Panc1 (cell line): ENCODE results near the gene REXO4.

Experiments used
- POLR2AphosphoS5 ChIP-seq: IDR thresholded peaks from 2 replicates; pipeline ENCODE4 v1.6.1; 2012; ENCODE audit warnings: mild to moderate bottlenecking, low read depth, low read length, moderate library complexity
- TF ChIP-seq, protein P1 (sequence below): fragments of 450-650 bp; IDR thresholded peaks from 2 replicates; pipeline ENCODE4 v1.5.1; 2017; ENCODE audit warnings: mild to moderate bottlenecking
- TF ChIP-seq, protein P2 (sequence below), 2 experiments: IDR thresholded peaks; 2 replicates each; pipeline ENCODE4 v1.6.1; 2011 to 2012; ENCODE audit warnings: low read depth in 2 of 2, control low read depth in 1 of 2, low read length in 1 of 2, mild to moderate bottlenecking in 1 of 2, moderate library complexity in 1 of 2; ENCODE audit not compliant: insufficient read depth in 1 of 2

DNA sequence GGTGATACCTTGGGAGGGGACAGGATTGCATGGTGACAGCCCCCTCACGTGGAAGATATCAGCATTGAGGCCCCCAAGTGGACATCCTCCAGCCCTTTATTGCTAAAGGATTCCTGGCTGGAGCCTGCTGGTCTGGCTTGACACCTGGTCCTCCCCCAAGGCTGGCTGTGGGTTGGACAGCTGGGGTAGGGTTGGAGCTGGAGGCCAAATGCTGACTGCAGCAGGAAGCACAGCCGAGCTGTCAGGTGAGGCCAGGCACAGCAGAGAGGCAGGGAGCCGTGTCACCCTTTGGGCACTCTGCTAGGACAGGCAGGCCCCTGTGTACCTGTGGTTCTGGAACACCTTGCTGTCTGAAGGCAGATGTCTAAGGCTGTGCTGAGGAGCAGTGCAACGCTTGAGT lies 44.2 kb upstream of the REXO4 start:
- TF ChIP-seq, protein P1, sequence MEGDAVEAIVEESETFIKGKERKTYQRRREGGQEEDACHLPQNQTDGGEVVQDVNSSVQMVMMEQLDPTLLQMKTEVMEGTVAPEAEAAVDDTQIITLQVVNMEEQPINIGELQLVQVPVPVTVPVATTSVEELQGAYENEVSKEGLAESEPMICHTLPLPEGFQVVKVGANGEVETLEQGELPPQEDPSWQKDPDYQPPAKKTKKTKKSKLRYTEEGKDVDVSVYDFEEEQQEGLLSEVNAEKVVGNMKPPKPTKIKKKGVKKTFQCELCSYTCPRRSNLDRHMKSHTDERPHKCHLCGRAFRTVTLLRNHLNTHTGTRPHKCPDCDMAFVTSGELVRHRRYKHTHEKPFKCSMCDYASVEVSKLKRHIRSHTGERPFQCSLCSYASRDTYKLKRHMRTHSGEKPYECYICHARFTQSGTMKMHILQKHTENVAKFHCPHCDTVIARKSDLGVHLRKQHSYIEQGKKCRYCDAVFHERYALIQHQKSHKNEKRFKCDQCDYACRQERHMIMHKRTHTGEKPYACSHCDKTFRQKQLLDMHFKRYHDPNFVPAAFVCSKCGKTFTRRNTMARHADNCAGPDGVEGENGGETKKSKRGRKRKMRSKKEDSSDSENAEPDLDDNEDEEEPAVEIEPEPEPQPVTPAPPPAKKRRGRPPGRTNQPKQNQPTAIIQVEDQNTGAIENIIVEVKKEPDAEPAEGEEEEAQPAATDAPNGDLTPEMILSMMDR, result no peak
- TF ChIP-seq, protein P2, sequence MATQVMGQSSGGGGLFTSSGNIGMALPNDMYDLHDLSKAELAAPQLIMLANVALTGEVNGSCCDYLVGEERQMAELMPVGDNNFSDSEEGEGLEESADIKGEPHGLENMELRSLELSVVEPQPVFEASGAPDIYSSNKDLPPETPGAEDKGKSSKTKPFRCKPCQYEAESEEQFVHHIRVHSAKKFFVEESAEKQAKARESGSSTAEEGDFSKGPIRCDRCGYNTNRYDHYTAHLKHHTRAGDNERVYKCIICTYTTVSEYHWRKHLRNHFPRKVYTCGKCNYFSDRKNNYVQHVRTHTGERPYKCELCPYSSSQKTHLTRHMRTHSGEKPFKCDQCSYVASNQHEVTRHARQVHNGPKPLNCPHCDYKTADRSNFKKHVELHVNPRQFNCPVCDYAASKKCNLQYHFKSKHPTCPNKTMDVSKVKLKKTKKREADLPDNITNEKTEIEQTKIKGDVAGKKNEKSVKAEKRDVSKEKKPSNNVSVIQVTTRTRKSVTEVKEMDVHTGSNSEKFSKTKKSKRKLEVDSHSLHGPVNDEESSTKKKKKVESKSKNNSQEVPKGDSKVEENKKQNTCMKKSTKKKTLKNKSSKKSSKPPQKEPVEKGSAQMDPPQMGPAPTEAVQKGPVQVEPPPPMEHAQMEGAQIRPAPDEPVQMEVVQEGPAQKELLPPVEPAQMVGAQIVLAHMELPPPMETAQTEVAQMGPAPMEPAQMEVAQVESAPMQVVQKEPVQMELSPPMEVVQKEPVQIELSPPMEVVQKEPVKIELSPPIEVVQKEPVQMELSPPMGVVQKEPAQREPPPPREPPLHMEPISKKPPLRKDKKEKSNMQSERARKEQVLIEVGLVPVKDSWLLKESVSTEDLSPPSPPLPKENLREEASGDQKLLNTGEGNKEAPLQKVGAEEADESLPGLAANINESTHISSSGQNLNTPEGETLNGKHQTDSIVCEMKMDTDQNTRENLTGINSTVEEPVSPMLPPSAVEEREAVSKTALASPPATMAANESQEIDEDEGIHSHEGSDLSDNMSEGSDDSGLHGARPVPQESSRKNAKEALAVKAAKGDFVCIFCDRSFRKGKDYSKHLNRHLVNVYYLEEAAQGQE (IDR thresholded peaks at IDR 0.05; ENCODE audit: insufficient read depth in 1 of 2, low read depth in 2 of 2, low read length in 1 of 2), result no peak
- no peak for TF ChIP-seq POLR2AphosphoS5
